Natural killer cell (primary cell): ENCODE measurements around the gene CD8B. TPM values are rescaled to one million over a fixed set of nuclear protein-coding genes. Genes with fewer than 3 reads are reported as not detected.

Source experiments
- ATAC-seq, 3 donors: fragments of 150-1000 bp in 2 of 3; fragments of 200-7000 bp in 1 of 3; cut with Tn5 transposase; 1 replicate in 1 of 3; 2 replicates in 2 of 3; pipeline ENCODE4 v1.10.0; 2021; ENCODE audit warnings: mild to moderate bottlenecking in 2 of 3, moderate library complexity in 2 of 3
- DNase-seq, 2 donors: peaks; one replicate each; pipeline versions ENCODE4 v3.0.0 to v3.0.0-alpha.2; 2013 to 2021; ENCODE audit warnings: mixed read lengths in 1 of 2
- H3K27ac ChIP-seq: one replicate; pipeline ENCODE4 v1.5.1; 2013; ENCODE audit warnings: mild to moderate bottlenecking, low read length
- H3K27me3 ChIP-seq: one replicate; pipeline ENCODE4 v1.6.1; 2013; ENCODE audit warnings: low read length; ENCODE audit not compliant: control insufficient read depth, insufficient read depth
- H3K36me3 ChIP-seq: one replicate; pipeline ENCODE4 v1.6.1; 2013; ENCODE audit warnings: low read length; ENCODE audit not compliant: control insufficient read depth, insufficient read depth
- H3K4me1 ChIP-seq: one replicate; pipeline ENCODE4 v1.6.1; 2013; ENCODE audit warnings: low read length; ENCODE audit not compliant: control insufficient read depth, insufficient read depth
- H3K4me3 ChIP-seq: one replicate; pipeline ENCODE4 v1.5.1; 2013; ENCODE audit warnings: low read length
- H3K9me3 ChIP-seq: one replicate; pipeline ENCODE4 v1.6.1; 2013; ENCODE audit warnings: low read length; ENCODE audit not compliant: control insufficient read depth, insufficient read depth
- H3K27ac Mint-ChIP-seq, 2 donors: one replicate each; pipeline ENCODE4 v1.8.0; 2022; ENCODE audit warnings: mild to moderate bottlenecking in 2 of 2, mixed read lengths in 2 of 2, moderate library complexity in 1 of 2
- H3K27me3 Mint-ChIP-seq, 2 donors: one replicate each; pipeline ENCODE4 v1.8.0; 2022; ENCODE audit warnings: low read depth in 2 of 2, mixed read lengths in 2 of 2
- H3K36me3 Mint-ChIP-seq: one replicate; pipeline ENCODE4 v1.8.0; 2022; ENCODE audit warnings: mixed read lengths
- H3K4me1 Mint-ChIP-seq, 2 donors: one replicate each; pipeline ENCODE4 v1.8.0; 2022; ENCODE audit warnings: mixed read lengths in 2 of 2
- H3K4me3 Mint-ChIP-seq: one replicate; pipeline ENCODE4 v1.8.0; 2022; ENCODE audit warnings: mild to moderate bottlenecking, moderate library complexity, mixed read lengths
- H3K9me3 Mint-ChIP-seq, 2 donors: one replicate each; pipeline ENCODE4 v1.8.0; 2022; ENCODE audit warnings: mixed read lengths in 2 of 2
- WGBS: methylation state at CpG from one replicate; pipeline ENCODE4 v1.1.7; 2013; ENCODE audit warnings: missing lambda C conversion rate; ENCODE audit not compliant: insufficient coverage; 5-methylcytosine and 5-hydroxymethylcytosine counted together
- intact Hi-C: fragments of 100-400 bp; cut with micrococcal nuclease; formaldehyde crosslinking; loops from one replicate; pipeline ENCODE4 v1.14.2; 2022
- total RNA-seq, 4 donors: library from RNA; stranded (reverse); fragments of 120-200 nt in 1 of 4; gene quantifications; one replicate each; pipeline versions ENCODE4 v1.2.3 to v1.2.4, GENCODE V29; 2013 to 2022
- TF ChIP-seq, protein P1 (sequence below): fragments of 200-600 bp; IDR thresholded peaks from one replicate; pipeline ENCODE4 v1.8.0; 2022; ENCODE audit warnings: antibody characterized with exemption

Gene CD8B
- total RNA-seq, 3 donors from 2014 or later (not counting 1 experiment from before 2014, with no cell fraction given): 1.9 to 22.7 (median 6.0) TPM

DNA sequence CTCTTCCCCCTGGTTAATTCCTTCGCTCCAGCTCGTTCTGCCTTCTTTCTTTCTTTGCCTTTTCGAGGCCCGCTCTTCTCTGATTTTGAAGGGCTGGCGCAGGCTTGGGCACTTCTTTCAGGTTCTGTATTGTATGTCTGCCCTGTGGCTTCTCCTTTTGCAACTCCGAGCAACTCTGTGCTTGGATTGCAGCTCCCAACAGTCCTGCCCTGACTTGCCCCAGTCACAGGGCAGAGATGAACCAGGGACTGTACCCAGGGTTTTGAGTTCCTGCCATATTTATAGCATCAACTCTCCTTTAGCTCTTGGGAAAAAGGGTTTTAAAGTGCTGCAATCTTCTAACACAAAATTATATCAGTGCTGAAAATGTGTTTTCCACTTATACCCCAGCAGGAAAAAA, 39.8 kb downstream of the CD8B start:
- no peaks in the 10 kb centered on the region for H3K4me1 ChIP-seq
- Mint-ChIP-seq H3K27ac (no peak overlapping the region), H3K27me3 (peaks cover 9 to 10% of the 10 kb centered on the region in 2 donors), H3K36me3 (no peaks in the 10 kb centered on the region), H3K9me3 (no peaks in the 10 kb centered on the region), H3K4me3 (no peak overlapping the region), H3K4me1 (peaks cover 6 to 10% of the 10 kb centered on the region in 2 donors)
- H3K9me3 ChIP-seq: peaks cover 2% of the 10 kb centered on the region
- intact Hi-C loops: no loop called here
- H3K36me3 ChIP-seq: no peaks in the 10 kb centered on the region
- peak overlapping the region; percentile 26 for H3K27ac ChIP-seq
- DNase-seq (no peak), ATAC-seq (no peak)
- no peak overlapping the region for H3K4me3 ChIP-seq
- 91% methylated on average over 6 of the region's 6 CpGs for WGBS
- H3K27me3 ChIP-seq: no peaks in the 10 kb centered on the region
- TF ChIP-seq, protein P1, sequence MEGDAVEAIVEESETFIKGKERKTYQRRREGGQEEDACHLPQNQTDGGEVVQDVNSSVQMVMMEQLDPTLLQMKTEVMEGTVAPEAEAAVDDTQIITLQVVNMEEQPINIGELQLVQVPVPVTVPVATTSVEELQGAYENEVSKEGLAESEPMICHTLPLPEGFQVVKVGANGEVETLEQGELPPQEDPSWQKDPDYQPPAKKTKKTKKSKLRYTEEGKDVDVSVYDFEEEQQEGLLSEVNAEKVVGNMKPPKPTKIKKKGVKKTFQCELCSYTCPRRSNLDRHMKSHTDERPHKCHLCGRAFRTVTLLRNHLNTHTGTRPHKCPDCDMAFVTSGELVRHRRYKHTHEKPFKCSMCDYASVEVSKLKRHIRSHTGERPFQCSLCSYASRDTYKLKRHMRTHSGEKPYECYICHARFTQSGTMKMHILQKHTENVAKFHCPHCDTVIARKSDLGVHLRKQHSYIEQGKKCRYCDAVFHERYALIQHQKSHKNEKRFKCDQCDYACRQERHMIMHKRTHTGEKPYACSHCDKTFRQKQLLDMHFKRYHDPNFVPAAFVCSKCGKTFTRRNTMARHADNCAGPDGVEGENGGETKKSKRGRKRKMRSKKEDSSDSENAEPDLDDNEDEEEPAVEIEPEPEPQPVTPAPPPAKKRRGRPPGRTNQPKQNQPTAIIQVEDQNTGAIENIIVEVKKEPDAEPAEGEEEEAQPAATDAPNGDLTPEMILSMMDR: no peak

- no peak for ATAC-seq
These were observed 40.4 kb downstream of the CD8B start for GRCh38 chr2:86821306-86821705.

GRCh38 chr2:86818957-86819356, 42.7 kb downstream of the CD8B start:
- H3K27ac ChIP-seq: no peak overlapping the region
- no CpG with 5 or more reads among the region's 2 CpGs for WGBS
- no peaks in the 10 kb centered on the region for H3K27me3 ChIP-seq
- peak in 1 of 2 donors; percentile 40 for DNase-seq
- no peaks in the 10 kb centered on the region for H3K4me1 ChIP-seq
- intact Hi-C loops: no loop called here
- Mint-ChIP-seq H3K4me3 (no peak overlapping the region), H3K9me3 (no peaks in the 10 kb centered on the region), H3K36me3 (no peaks in the 10 kb centered on the region), H3K27ac (no peak overlapping the region), H3K27me3 (peaks cover 9 to 10% of the 10 kb centered on the region in 2 donors), H3K4me1 (no peaks in the 10 kb centered on the region)
- H3K36me3 ChIP-seq: no peaks in the 10 kb centered on the region
- H3K4me3 ChIP-seq: no peak overlapping the region
- TF ChIP-seq, protein P1: no peak
- no peak for ATAC-seq
- H3K9me3 ChIP-seq: peaks cover 2% of the 10 kb centered on the region

More at GRCh38 chr2:86821306-86821705, 40.4 kb downstream of the CD8B start:
- no peak overlapping the region for H3K4me3 ChIP-seq
- TF ChIP-seq, protein P1: no peak
- DNase-seq: peak in 1 of 2 donors; percentile 55
- 91% methylated on average over 13 of the region's 13 CpGs for WGBS
- H3K4me1 Mint-ChIP-seq: peaks cover 4 to 8% of the 10 kb centered on the region in 2 donors
- H3K27ac Mint-ChIP-seq: no peak overlapping the region
- no peaks in the 10 kb centered on the region for H3K4me1 ChIP-seq
- H3K4me3 Mint-ChIP-seq: no peak overlapping the region
- H3K36me3 ChIP-seq: no peaks in the 10 kb centered on the region
- H3K27ac ChIP-seq: peak overlapping the region; percentile 26
- H3K9me3 Mint-ChIP-seq: no peaks in the 10 kb centered on the region
- peaks cover 9 to 10% of the 10 kb centered on the region in 2 donors for H3K27me3 Mint-ChIP-seq
- H3K36me3 Mint-ChIP-seq: no peaks in the 10 kb centered on the region
- intact Hi-C loops: no loop called here
- H3K27me3 ChIP-seq: no peaks in the 10 kb centered on the region
- H3K9me3 ChIP-seq: peaks cover 2% of the 10 kb centered on the region
